Measurements from ENCODE around the gene FBXO31. TPM values are rescaled to one million over a fixed set of nuclear protein-coding genes. Genes with fewer than 3 reads are reported as not detected.

Gene FBXO31
- total and polyA plus RNA-seq, 2 of the 13 experiments (the other 11 are each of a cell fraction or from before 2014, with no cell fraction given): 92.4 to 101 TPM

- TF ChIP-seq ARID5B (CRISPR knock-in tag; IDR thresholded peaks at IDR 0.05): no peak
- TF ChIP-seq ZFP36L2 (CRISPR knock-in tag; IDR thresholded peaks at IDR 0.05): no peak
- no peak for TF ChIP-seq ZNF761 (CRISPR knock-in tag; conservative IDR thresholded peaks at IDR 0.05)
- no peak for TF ChIP-seq ZNF30 (CRISPR knock-in tag; IDR thresholded peaks at IDR 0.05)
- TF ChIP-seq SMC3 (IDR thresholded peaks at IDR 0.05; ENCODE audit: low read length): no peak
- TF ChIP-seq SAFB2 (CRISPR knock-in tag; IDR thresholded peaks at IDR 0.05; ENCODE audit: borderline replicate concordance, low read depth): no peak
- TF ChIP-seq MLXIP (CRISPR knock-in tag; IDR thresholded peaks at IDR 0.05; ENCODE audit: borderline replicate concordance): no peak
- TF ChIP-seq KLF9 (CRISPR knock-in tag; IDR thresholded peaks at IDR 0.05; ENCODE audit: low read depth): no peak
- TF ChIP-seq ATF5 (CRISPR knock-in tag; IDR thresholded peaks at IDR 0.05; ENCODE audit: low read depth): no peak
- no peak for TF ChIP-seq ISX (CRISPR knock-in tag; conservative IDR thresholded peaks at IDR 0.05)
- no peak for TF ChIP-seq SOX13 (IDR thresholded peaks at IDR 0.05)
- TF ChIP-seq SOX13 (CRISPR knock-in tag; conservative IDR thresholded peaks at IDR 0.05 in 1 of 2, IDR thresholded peaks at IDR 0.05 in 1 of 2): no peak
- TF ChIP-seq BRCA1 (CRISPR knock-in tag; IDR thresholded peaks at IDR 0.05): no peak
- no peak for TF ChIP-seq ZKSCAN1 (IDR thresholded peaks at IDR 0.05; ENCODE audit: low read length)
- TF ChIP-seq ZNF792 (CRISPR knock-in tag; IDR thresholded peaks at IDR 0.05): no peak
- no peak for TF ChIP-seq ZNF10 (CRISPR knock-in tag; IDR thresholded peaks at IDR 0.05; ENCODE audit: borderline replicate concordance, low read depth)
These were observed 39.9 kb upstream of the FBXO31 start (continued) for GRCh38 chr16:87423429-87423828.

All from HepG2 (cell line).